K562 (cell line): ENCODE results near the gene MPV17L2. TPM values are rescaled to one million over a fixed set of nuclear protein-coding genes. Genes with fewer than 3 reads are reported as not detected.

Experiments
- CTCF ChIP-seq, 3 experiments: IDR thresholded peaks in 2 of 3; conservative IDR thresholded peaks in 1 of 3; 2 replicates each; pipeline ENCODE4 v1.5.1; 2011 to 2012; ENCODE audit warnings: low read length in 3 of 3, mild to moderate bottlenecking in 3 of 3, control low read depth in 2 of 3, improper control_type of control experiment in 1 of 3, inconsistent platforms in 1 of 3, low read depth in 1 of 3, mixed read lengths in 1 of 3, moderate library complexity in 1 of 3; ENCODE audit not compliant: insufficient read depth in 2 of 3
- GATAD2B ChIP-seq: fragments of 450-650 bp; IDR thresholded peaks from 2 replicates; pipeline ENCODE4 v1.6.1; 2017; ENCODE audit warnings: mild to moderate bottlenecking, borderline replicate concordance
- MEIS2 ChIP-seq: fragments of 450-650 bp; IDR thresholded peaks from 2 replicates; pipeline ENCODE4 v1.6.1; 2014; ENCODE audit warnings: mild to moderate bottlenecking; ENCODE audit not compliant: partially characterized antibody
- TBL1XR1 ChIP-seq, 2 experiments: IDR thresholded peaks; 2 replicates each; pipeline ENCODE4 v1.6.1; 2012; ENCODE audit warnings: improper control_type of control experiment in 2 of 2, low read length in 2 of 2, mild to moderate bottlenecking in 1 of 2
- ZNF121 ChIP-seq: sonication (generic); formaldehyde crosslinking; conservative IDR thresholded peaks from 2 replicates; pipeline ENCODE4 v1.8.0; 2022; ENCODE audit warnings: missing genetic modification reagents
- ZNF507 ChIP-seq: conservative IDR thresholded peaks from 2 replicates; pipeline ENCODE4 v1.6.1; 2017; ENCODE audit warnings: missing genetic modification characterization, missing compliant biosample characterization
- ZNF592 ChIP-seq: fragments of 450-650 bp; IDR thresholded peaks from 2 replicates; pipeline ENCODE4 v1.6.1; 2017; ENCODE audit warnings: antibody characterized with exemption, mild to moderate bottlenecking
- polyA plus RNA-seq, 8 experiments: library from polyadenylated mRNA; depleted of rRNA in 4 of 8; stranded (reverse) in 5 of 8; unstranded in 3 of 8; fragments of >200 nt; fragmentation: Nextera tagmentation in 2 of 8; fragmentation: Illumina TruSeq in 1 of 8; extraction: Ambion mirVana in 2 of 8; extraction: Trizol in 1 of 8; gene quantifications; 2 replicates each; pipeline versions ENCODE4 v1.2.1 to v1.2.3, GENCODE V29; 2011 to 2014; ENCODE audit warnings: inconsistent platforms in 1 of 8, missing spikeins in 1 of 8
- total RNA-seq, 7 experiments: library from RNA; depleted of rRNA in 6 of 7; stranded (reverse); fragments of >200 nt in 6 of 7; fragmentation: Illumina TruSeq in 2 of 7; extraction: Trizol in 2 of 7; gene quantifications; 2 replicates each; pipeline versions ENCODE4 v1.2.1 to v1.2.3, GENCODE V29; 2011 to 2021; ENCODE audit warnings: low replicate concordance in 1 of 7

The MPV17L2 gene
- total and polyA plus RNA-seq, 9 of the 15 experiments (the other 6 are each of a cell fraction or from before 2014, with no cell fraction given), result 10.6 to 60.2 (median 28.5) TPM

GRCh38 chr19:18167011-18167410 lies 26.0 kb upstream of the MPV17L2 start (continued):
- TF ChIP-seq ZNF592 (no peak), CTCF (IDR thresholded peaks at IDR 0.05 in 2 of 3, conservative IDR thresholded peaks at IDR 0.05 in 1 of 3; ENCODE audit: insufficient read depth in 2 of 3, low read depth in 1 of 3, low read length in 3 of 3) (no peak), GATAD2B (no peak), MEIS2 (no peak), TBL1XR1 (IDR thresholded peaks at IDR 0.05; ENCODE audit: low read length in 2 of 2) (no peak), ZNF121 (CRISPR knock-in tag) (no peak), ZNF507 (no peak)
